IMR-90 (cell line): ENCODE results near the gene STRN4. TPM values are rescaled to one million over a fixed set of nuclear protein-coding genes. Genes with fewer than 3 reads are reported as not detected.

Experiments used
- ATAC-seq: fragments of 200-7000 bp; cut with Tn5 transposase; 2 replicates; pipeline ENCODE4 v1.9.1; 2020; ENCODE audit warnings: low read depth, mild to moderate bottlenecking, moderate library complexity
- BruUV-seq: library from RNA; stranded (reverse); fragments of 400-500 nt; replicated peaks from 2 replicates; lab custom pipeline; 2021; lab: Mats Ljungman, UMichigan
- CTCF ChIA-PET: fragments of 300-600 bp; formaldehyde crosslinking; extraction: SDS; loops from one replicate; lab custom pipeline; 2021; ENCODE audit warnings: antibody characterized with exemption; lab: Yijun Ruan, JAX
- POLR2A ChIA-PET: fragments of 300-600 bp; sonication (Branson Sonifier 250); formaldehyde crosslinking; loops from one replicate; lab custom pipeline; 2022; ENCODE audit warnings: antibody characterized with exemption; ENCODE audit not compliant: unreplicated experiment; lab: Charles Lee
- DNase-seq: peaks from one replicate; pipeline ENCODE4 v3.0.0; 2013
- H2AFZ ChIP-seq: replicated peaks from 2 replicates; pipeline ENCODE3; 2013; ENCODE audit warnings: low read length, mild to moderate bottlenecking; ENCODE audit not compliant: poor library complexity
- H2AK5ac ChIP-seq: 2 replicates; pipeline ENCODE4 v1.6.1; 2013; ENCODE audit warnings: low read depth, low read length, inconsistent platforms
- H2AK9ac ChIP-seq: replicated peaks from 2 replicates; pipeline ENCODE3; 2013; ENCODE audit warnings: mild to moderate bottlenecking, low read depth, low read length, moderate library complexity; ENCODE audit not compliant: poor library complexity
- H2BK120ac ChIP-seq: 2 replicates; pipeline ENCODE4 v1.6.1; 2013; ENCODE audit warnings: low read depth, low read length, inconsistent platforms
- H2BK15ac ChIP-seq: 3 replicates; pipeline ENCODE4 v1.6.1; 2013; ENCODE audit warnings: low read depth, low read length, inconsistent platforms
- H2BK20ac ChIP-seq: 2 replicates; pipeline ENCODE4 v1.6.1; 2013; ENCODE audit warnings: low read depth, mild to moderate bottlenecking, inconsistent platforms, low read length, moderate library complexity
- H2BK5ac ChIP-seq: 2 replicates; pipeline ENCODE4 v1.6.1; 2013; ENCODE audit warnings: mild to moderate bottlenecking, low read depth, low read length, inconsistent platforms; ENCODE audit not compliant: poor library complexity, severe bottlenecking
- H3K14ac ChIP-seq: replicated peaks from 2 replicates; pipeline ENCODE4 v1.6.1; 2013; ENCODE audit warnings: low read depth, low read length, inconsistent platforms
- H3K18ac ChIP-seq: 2 replicates; pipeline ENCODE4 v1.6.1; 2013; ENCODE audit warnings: low read depth, low read length, control low read depth
- H3K23ac ChIP-seq: 2 replicates; pipeline ENCODE4 v1.6.1; 2013; ENCODE audit warnings: low read depth, low read length, inconsistent platforms
- H3K27ac ChIP-seq: 2 replicates; pipeline ENCODE4 v1.5.1; 2013; ENCODE audit warnings: mild to moderate bottlenecking, control low read depth, low read length; ENCODE audit not compliant: insufficient read depth
- H3K27me3 ChIP-seq: 2 replicates; pipeline ENCODE4 v1.6.1; 2013; ENCODE audit warnings: low read length; ENCODE audit not compliant: control insufficient read depth, insufficient read depth
- H3K36me3 ChIP-seq: 2 replicates; pipeline ENCODE4 v1.6.1; 2013; ENCODE audit warnings: low read length, mixed read lengths; ENCODE audit not compliant: control insufficient read depth, insufficient read depth
- H3K4ac ChIP-seq: 2 replicates; pipeline ENCODE4 v1.6.1; 2013; ENCODE audit warnings: low read depth, low read length, inconsistent platforms
- H3K4me1 ChIP-seq: 2 replicates; pipeline ENCODE4 v1.6.1; 2013; ENCODE audit warnings: low read length, mixed read lengths; ENCODE audit not compliant: control insufficient read depth, insufficient read depth
- H3K4me2 ChIP-seq: 2 replicates; pipeline ENCODE4 v1.6.1; 2013; ENCODE audit warnings: low read depth, mild to moderate bottlenecking, control low read depth, low read length, moderate library complexity
- H3K4me3 ChIP-seq: 2 replicates; pipeline ENCODE4 v1.5.1; 2013; ENCODE audit warnings: low read depth, mild to moderate bottlenecking, control low read depth, low read length, moderate library complexity; ENCODE audit not compliant: insufficient read depth
- H3K56ac ChIP-seq: 2 replicates; pipeline ENCODE4 v1.6.1; 2013; ENCODE audit warnings: low read length, inconsistent platforms; ENCODE audit not compliant: insufficient read depth; ENCODE audit errors: extremely low read depth
- H3K79me1 ChIP-seq, 2 experiments: 2 replicates each; pipeline ENCODE4 v1.6.1; 2013; ENCODE audit warnings: low read length in 2 of 2, inconsistent platforms in 1 of 2, low read depth in 1 of 2
- H3K9ac ChIP-seq: 2 replicates; pipeline ENCODE4 v1.6.1; 2013; ENCODE audit warnings: low read depth, low read length, control low read depth
- H3K9me1 ChIP-seq: 2 replicates; pipeline ENCODE4 v1.6.1; 2013; ENCODE audit warnings: low read length, inconsistent platforms; ENCODE audit not compliant: insufficient read depth
- H3K9me3 ChIP-seq: 2 replicates; pipeline ENCODE4 v1.6.1; 2013; ENCODE audit warnings: low read length; ENCODE audit not compliant: control insufficient read depth, insufficient read depth
- H4K20me1 ChIP-seq: 2 replicates; pipeline ENCODE4 v1.6.1; 2013; ENCODE audit warnings: low read length, inconsistent platforms; ENCODE audit not compliant: insufficient read depth
- H4K5ac ChIP-seq: 2 replicates; pipeline ENCODE4 v1.6.1; 2013; ENCODE audit warnings: mild to moderate bottlenecking, low read depth, low read length, control low read depth
- H4K8ac ChIP-seq, 2 experiments: 2 replicates each; pipeline ENCODE4 v1.6.1; 2013; ENCODE audit warnings: low read depth in 2 of 2, low read length in 2 of 2, control low read depth in 1 of 2, inconsistent platforms in 1 of 2
- H4K91ac ChIP-seq: 2 replicates; pipeline ENCODE4 v1.6.1; 2013; ENCODE audit warnings: low read depth, low read length, inconsistent platforms; ENCODE audit not compliant: insufficient read depth
- POLR2A ChIP-seq: IDR thresholded peaks from 2 replicates; pipeline ENCODE4 v1.6.1; 2012; ENCODE audit warnings: mild to moderate bottlenecking, low read depth, low read length
- RFX5 ChIP-seq: IDR thresholded peaks from 2 replicates; pipeline ENCODE4 v1.8.0; 2012; ENCODE audit warnings: low read depth, mild to moderate bottlenecking, low read length, moderate library complexity
- WGBS, 2 experiments: methylation state at CpG; one replicate each; pipeline versions ENCODE4 v1.1.5 to v1.1.7; 2013; ENCODE audit warnings: missing lambda C conversion rate in 2 of 2; ENCODE audit not compliant: insufficient read length in 1 of 2; ENCODE audit errors: extremely low coverage in 2 of 2; 5-methylcytosine and 5-hydroxymethylcytosine counted together
- dilution Hi-C: fragments of 300-500 bp; cut with HindIII; formaldehyde crosslinking; loops from one replicate; pipeline ENCODE4 v1.14.3; 2018; ENCODE audit warnings: low sequenced_read_pairs; ENCODE audit not compliant: unreplicated experiment
- in situ Hi-C: fragments of 300-500 bp; cut with MboI; formaldehyde crosslinking; loops from 3 replicates; pipeline ENCODE4 v1.14.3; 2019; ENCODE audit warnings: low sequenced_read_pairs, inconsistent platforms, mixed read lengths
- intact Hi-C: fragments of 100-400 bp; cut with micrococcal nuclease; formaldehyde crosslinking; loops from 2 replicates; pipeline ENCODE4 v1.10.0; 2022
- polyA plus RNA-seq, 3 experiments: library from polyadenylated mRNA; depleted of rRNA; stranded (reverse); fragments of >200 nt; gene quantifications; 2 replicates each; pipeline ENCODE4 v1.2.3, GENCODE V29; 2012; ENCODE audit warnings: low replicate concordance in 1 of 3
- total RNA-seq: library from RNA; depleted of rRNA; stranded (reverse); fragments of >200 nt; gene quantifications from 2 replicates; pipeline ENCODE4 v1.2.3, GENCODE V29; 2012

Gene STRN4
- total and polyA plus RNA-seq, 2 of the 4 experiments (the other 2 are of a cell fraction), result 36.7 to 112 TPM

- WGBS, 2 experiments, result 96% methylated on average over 14 of the region's 21 CpGs; no CpG with 5 or more reads in 1 of the 2 experiments
- DNase-seq, result peak; percentile 7
- Histone ChIP-seq H2BK15ac (no peak overlapping the region), H4K5ac (no peak overlapping the region), H3K56ac (no peak overlapping the region), H3K9ac (no peak overlapping the region), H4K20me1 (peaks cover 5% of the 10 kb centered on the region), H2BK20ac (no peak overlapping the region), H3K9me3 (no peaks in the 10 kb centered on the region), H3K27me3 (no peaks in the 10 kb centered on the region), H3K4me1 (peaks cover 4% of the 10 kb centered on the region), H3K14ac (no peak overlapping the region), H3K4me3 (no peak overlapping the region), H3K79me1 (peaks cover 0 to 15% of the 10 kb centered on the region in 2 experiments; a peak in 2 of 4 replicates), H3K4ac (no peak overlapping the region), H3K18ac (no peak overlapping the region), H3K36me3 (peaks cover 50% of the 10 kb centered on the region), H2AFZ (no peak overlapping the region), H4K8ac (no peak overlapping the region), H4K91ac (no peak overlapping the region), H3K23ac (no peak overlapping the region), H2BK120ac (no peak overlapping the region), H3K9me1 (peaks cover 11% of the 10 kb centered on the region), H3K27ac (no peak overlapping the region), H2AK9ac (no peak overlapping the region), H2AK5ac (no peak overlapping the region), H2BK5ac (no peak overlapping the region), H3K4me2 (no peak overlapping the region)
- ChIA-PET CTCF (no interaction called here), POLR2A (no interaction called here)
- TF ChIP-seq RFX5, result peak; percentile 93
- TF ChIP-seq POLR2A, result no peak
- intact Hi-C loops, result no loop called here
- peak; percentile 24; the same call in 1 of the 2 replicates for ATAC-seq
- no TSS peak for BruUV-seq
- dilution Hi-C loops, result no loop called here
- in situ Hi-C loops, result no loop called here
Observed at GRCh38 chr19:46674416-46675178, 71.7 kb downstream of the STRN4 start.
